Pancreas (tissue), 10 donors: ENCODE results near the gene C11orf98. TPM values are rescaled to one million over a fixed set of nuclear protein-coding genes. Genes with fewer than 3 reads are reported as not detected.
A peak's percentile ranks its signal among the peaks of the same experiment; 100 is the strongest.

ENCODE experiments used
- ATAC-seq, 4 donors: fragments of 200-7000 bp; cut with Tn5 transposase; one replicate each; pipeline versions ENCODE4 v1.8.0 to v1.9.1; 2020; ENCODE audit warnings: mild to moderate bottlenecking in 4 of 4, moderate library complexity in 4 of 4
- DNase-seq, 6 donors: peaks; one replicate each; pipeline ENCODE4 v3.0.0-alpha.2; 2020
- FAIRE-seq: peaks from 2 replicates; lab custom pipeline; 2012; peaks lifted over from hg19 to GRCh38; lab: Jason Lieb, UNC
- H3K27ac ChIP-seq, 4 donors: fragments of 200-600 bp; sonication (generic); 1 replicate in 3 of 4; 2 replicates in 1 of 4; pipeline versions ENCODE4 v1.5.0 to v1.8.0; 2020
- H3K27me3 ChIP-seq, 4 donors: fragments of 200-600 bp; one replicate each; pipeline ENCODE4 v1.8.0; 2021
- H3K36me3 ChIP-seq, 3 donors: fragments of 200-600 bp; sonication (generic) in 1 of 3; one replicate each; pipeline versions ENCODE4 v1.5.0 to v1.8.0; 2020 to 2021
- H3K4me1 ChIP-seq, 3 donors: fragments of 200-600 bp; one replicate each; pipeline ENCODE4 v1.8.0; 2021
- H3K4me3 ChIP-seq, 4 donors: fragments of 200-600 bp; sonication (generic) in 2 of 4; one replicate each; pipeline versions ENCODE4 v1.5.0 to v1.8.0; 2020 to 2021
- H3K9me3 ChIP-seq, 4 donors: fragments of 200-600 bp; one replicate each; pipeline ENCODE4 v1.8.0; 2021
- WGBS, 2 donors: extraction: QIAGEN DNeasy Blood & Tissue Kit; methylation state at CpG; one replicate each; pipeline ENCODE4 v1.1.7; 2013; 5-methylcytosine and 5-hydroxymethylcytosine counted together
- intact Hi-C, 3 donors: fragments of 100-400 bp; cut with DNase I; formaldehyde crosslinking; loops; one replicate each; pipeline versions ENCODE4 v1.11.1 to v1.14.2; 2022
- polyA plus RNA-seq, 2 donors: library from polyadenylated mRNA; stranded (reverse); fragments of 200-250 nt; gene quantifications; one replicate each; pipeline ENCODE4 v1.2.3, GENCODE V29; 2013
- total RNA-seq, 6 donors: library from RNA; stranded (reverse); fragmentation: NEBNext Ultra II Directional in 4 of 6; extraction: Animal tissue kit (Norgen Biotek cat#: 25700) in 4 of 6; gene quantifications; one replicate each; pipeline versions ENCODE4 v1.2.1 to v1.2.4, GENCODE V29; 2021 to 2023
- TF ChIP-seq, protein P1 (sequence below), 4 donors: fragments of 200-600 bp; sonication (generic) in 3 of 4; IDR thresholded peaks; one replicate each; pipeline versions ENCODE4 v1.5.0 to v1.8.0; 2021; ENCODE audit warnings: antibody characterized with exemption in 4 of 4
- donor health status: healthy with polysubstance abuse.
- donor health status: DM: no; HTN: no; CAD: no; lungs with moderate emphysema.
- donor health status: DM: no; HTN: no; CAD: no.
- donor health status: control.
- donor health status: control.
- donor health status: Bipolar disorder and iron deficiency.
- donor health status: DM: yes; HTN: yes; CAD: no.
- donor health status: DM: no; HTN: no; CAD: no.
- donor health status: DM: no; HTN: no; CAD: no.
- donor health status: DM: yes; HTN: yes; CAD: no.

The C11orf98 gene
- total and polyA plus RNA-seq, 8 donors: 13.2 to 70.8 (median 18.3) TPM

- ATAC-seq: no peak
- intact Hi-C loops: no loop called here
- no peaks in the 10 kb centered on the region for H3K27me3 ChIP-seq
- TF ChIP-seq, protein P1, sequence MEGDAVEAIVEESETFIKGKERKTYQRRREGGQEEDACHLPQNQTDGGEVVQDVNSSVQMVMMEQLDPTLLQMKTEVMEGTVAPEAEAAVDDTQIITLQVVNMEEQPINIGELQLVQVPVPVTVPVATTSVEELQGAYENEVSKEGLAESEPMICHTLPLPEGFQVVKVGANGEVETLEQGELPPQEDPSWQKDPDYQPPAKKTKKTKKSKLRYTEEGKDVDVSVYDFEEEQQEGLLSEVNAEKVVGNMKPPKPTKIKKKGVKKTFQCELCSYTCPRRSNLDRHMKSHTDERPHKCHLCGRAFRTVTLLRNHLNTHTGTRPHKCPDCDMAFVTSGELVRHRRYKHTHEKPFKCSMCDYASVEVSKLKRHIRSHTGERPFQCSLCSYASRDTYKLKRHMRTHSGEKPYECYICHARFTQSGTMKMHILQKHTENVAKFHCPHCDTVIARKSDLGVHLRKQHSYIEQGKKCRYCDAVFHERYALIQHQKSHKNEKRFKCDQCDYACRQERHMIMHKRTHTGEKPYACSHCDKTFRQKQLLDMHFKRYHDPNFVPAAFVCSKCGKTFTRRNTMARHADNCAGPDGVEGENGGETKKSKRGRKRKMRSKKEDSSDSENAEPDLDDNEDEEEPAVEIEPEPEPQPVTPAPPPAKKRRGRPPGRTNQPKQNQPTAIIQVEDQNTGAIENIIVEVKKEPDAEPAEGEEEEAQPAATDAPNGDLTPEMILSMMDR (IDR thresholded peaks at IDR 0.05): no peak
- H3K9me3 ChIP-seq: no peaks in the 10 kb centered on the region
- no peak for FAIRE-seq
- WGBS, 2 donors: 65 to 75% methylated on average over 2 of the region's 2 CpGs
- H3K27ac ChIP-seq: no peak overlapping the region
- peaks cover 0 to 41% (median 18%) of the 10 kb centered on the region in 3 donors for H3K4me1 ChIP-seq
- no peaks in the 10 kb centered on the region for H3K36me3 ChIP-seq
- no peak overlapping the region for H3K4me3 ChIP-seq
- no peak for DNase-seq
Measured at GRCh38 chr11:62667460-62667859, 2.5 kb upstream of the C11orf98 start.

DNA sequence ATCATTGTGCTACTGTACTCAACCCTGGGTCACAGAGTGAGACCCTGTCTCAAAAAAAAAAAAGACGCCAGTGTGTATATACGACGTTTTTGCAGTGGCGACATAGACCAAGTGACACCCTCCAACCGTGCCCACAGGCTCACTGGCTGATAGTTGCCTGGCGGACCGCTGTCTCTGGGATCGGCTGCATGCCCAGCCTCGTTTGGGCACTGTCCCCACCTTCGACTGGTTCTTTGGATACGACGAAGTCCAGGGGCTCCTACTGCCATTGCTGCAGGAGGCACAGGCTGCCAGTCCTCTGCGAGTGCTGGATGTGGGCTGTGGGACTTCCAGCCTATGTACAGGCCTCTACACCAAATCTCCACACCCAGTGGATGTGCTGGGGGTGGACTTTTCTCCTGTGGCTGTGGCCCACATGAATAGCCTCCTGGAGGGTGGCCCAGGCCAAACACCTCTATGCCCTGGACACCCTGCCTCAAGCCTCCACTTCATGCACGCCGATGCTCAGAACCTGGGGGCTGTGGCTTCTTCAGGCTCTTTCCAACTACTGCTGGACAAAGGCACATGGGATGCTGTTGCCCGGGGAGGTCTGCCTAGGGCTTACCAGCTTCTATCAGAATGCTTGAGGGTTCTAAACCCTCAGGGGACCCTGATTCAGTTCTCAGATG lies 1.4 kb upstream of the C11orf98 start:
- DNase-seq (peak in 1 of 6 donors; percentile 40), ATAC-seq (no peak), FAIRE-seq (no peak)
- peaks cover 0 to 40% (median 18%) of the 10 kb centered on the region in 3 donors for H3K4me1 ChIP-seq
- no peaks in the 10 kb centered on the region for H3K9me3 ChIP-seq
- 32 to 50% methylated on average over 16 of the region's 16 CpGs for WGBS, 2 donors
- no peaks in the 10 kb centered on the region for H3K36me3 ChIP-seq
- intact Hi-C loops: no loop called here
- peak overlapping the region; percentile 51 to 84 (median 80) for H3K27ac ChIP-seq
- peak overlapping the region; percentile 48 to 79 (median 72) for H3K4me3 ChIP-seq
- H3K27me3 ChIP-seq: no peaks in the 10 kb centered on the region
- TF ChIP-seq, protein P1 (IDR thresholded peaks at IDR 0.05): no peak

DNA sequence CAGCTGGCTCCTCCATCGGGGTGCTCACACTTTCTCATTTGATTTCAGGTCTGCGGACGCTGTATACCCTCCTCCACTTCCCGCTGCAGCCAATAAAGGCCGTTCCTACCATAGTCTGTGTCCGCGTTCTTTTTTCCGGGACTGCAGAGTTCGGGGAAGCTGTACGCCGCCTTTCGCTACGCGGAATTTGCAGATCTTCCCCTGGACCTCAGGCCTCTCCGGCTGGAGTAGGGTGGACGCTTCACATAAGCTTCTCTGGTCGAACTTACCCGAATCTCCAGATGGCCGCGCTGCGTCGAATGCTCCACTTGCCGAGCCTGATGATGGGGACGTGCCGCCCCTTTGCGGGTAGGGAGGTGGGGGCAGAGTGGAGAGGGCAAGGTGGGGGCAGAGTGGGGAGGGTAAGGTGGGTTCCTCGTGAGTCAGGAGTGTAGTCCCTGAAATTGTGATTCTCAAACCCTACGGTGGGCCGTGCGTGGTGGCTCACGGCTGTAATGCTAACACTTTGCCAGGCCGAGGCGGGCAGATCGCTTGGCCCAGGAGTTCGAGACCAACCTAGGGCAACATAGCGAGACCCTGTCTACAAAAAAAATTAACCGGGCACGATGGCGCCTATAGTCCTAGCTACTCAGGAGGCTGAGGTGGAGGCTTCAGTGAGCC lies 719 bp upstream of the C11orf98 start:
- Histone ChIP-seq H3K9me3 (no peaks in the 10 kb centered on the region), H3K36me3 (no peaks in the 10 kb centered on the region), H3K4me1 (peaks cover 0 to 38% (median 15%) of the 10 kb centered on the region in 3 donors), H3K27ac (peak overlapping the region; percentile 51 to 84 (median 80)), H3K4me3 (peak overlapping the region; percentile 48 to 79 (median 72)), H3K27me3 (no peaks in the 10 kb centered on the region)
- FAIRE-seq (no peak), ATAC-seq (peak; percentile 42 to 50 (median 46)), DNase-seq (peak in 5 of 6 donors; percentile 56 to 85 (median 58))
- TF ChIP-seq, protein P1 (IDR thresholded peaks at IDR 0.05): no peak
- intact Hi-C loops: no loop called here
- 1 to 4% methylated on average over 39 of the region's 39 CpGs for WGBS, 2 donors

DNA sequence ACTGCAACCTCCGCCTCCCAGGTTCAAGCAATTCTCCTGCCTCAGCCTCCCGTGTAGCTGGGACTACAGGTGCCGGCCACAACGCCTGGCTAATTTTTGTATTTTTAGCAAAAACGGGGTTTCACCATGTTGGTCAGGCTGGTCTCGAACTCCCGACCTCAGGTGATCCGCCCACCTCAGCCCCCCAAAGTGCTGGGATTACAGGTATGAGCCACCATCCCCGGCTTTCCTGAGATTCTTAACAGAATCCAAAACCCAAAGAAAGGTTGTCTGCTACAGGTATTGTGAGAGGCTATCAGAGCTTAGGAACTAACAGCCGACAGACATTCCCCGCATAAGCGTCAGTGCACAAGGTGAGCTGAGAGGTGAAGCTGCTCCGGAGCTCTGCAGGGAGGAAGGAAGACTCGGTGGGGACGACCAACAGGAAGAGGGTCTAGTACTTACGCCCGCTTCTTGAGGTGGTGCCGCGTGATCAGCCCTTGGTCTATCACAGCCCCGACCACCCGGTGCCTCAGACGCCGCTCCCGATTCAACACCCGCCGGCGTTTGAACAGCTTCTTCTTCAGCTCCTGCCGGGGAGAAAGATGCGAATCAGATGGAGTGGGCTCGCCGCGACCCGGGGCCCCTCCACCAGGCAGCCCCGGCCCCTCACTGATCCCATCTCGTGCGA lies 470 bp downstream of the C11orf98 start:
- H3K4me1 ChIP-seq: peaks cover 0 to 29% (median 12%) of the 10 kb centered on the region in 3 donors
- TF ChIP-seq, protein P1 (IDR thresholded peaks at IDR 0.05): no peak
- DNase-seq (peak in 4 of 6 donors; percentile 53 to 79 (median 58)), FAIRE-seq (no peak), ATAC-seq (peak; percentile 48 to 68 (median 58))
- H3K4me3 ChIP-seq: peak overlapping the region; percentile 48 to 79 (median 72)
- H3K36me3 ChIP-seq: no peaks in the 10 kb centered on the region
- intact Hi-C loops: no loop called here
- H3K27ac ChIP-seq: peak overlapping the region; percentile 51 to 84 (median 80)
- 3% methylated on average over 34 to 36 of the region's 36 CpGs for WGBS, 2 donors
- H3K9me3 ChIP-seq: no peaks in the 10 kb centered on the region
- no peaks in the 10 kb centered on the region for H3K27me3 ChIP-seq
